ENCODE measurements around the gene KIF2C.

KIF2C gene

GRCh38 chr1:44798481-44799365 is 59.1 kb downstream of the KIF2C start:
- no peak overlapping the region for H3K4me3 ChIP-seq (IDR thresholded peaks at IDR 0.05; ENCODE audit: insufficient read depth, low read depth, low read length)
- H3K36me3 ChIP-seq (ENCODE audit: insufficient read depth) = no peaks in the 10 kb centered on the region
- H3K9ac ChIP-seq = peak overlapping the region; percentile 91; the same call in 1 of the 2 replicates
- H2AFZ ChIP-seq (ENCODE audit: low read depth) = peak overlapping the region; percentile 92
- peak overlapping the region; percentile 56 for H3K27ac ChIP-seq
- peaks cover 21% of the 10 kb centered on the region for H3K4me1 ChIP-seq (ENCODE audit: low read depth, poor library complexity, severe bottlenecking)
- peaks cover 12% of the 10 kb centered on the region for H3K79me2 ChIP-seq (ENCODE audit: insufficient read depth, low read depth)
- no peaks in the 10 kb centered on the region for H4K20me1 ChIP-seq (ENCODE audit: insufficient read depth)
- peak overlapping the region; percentile 31; the same call in 1 of the 2 replicates for H3K4me2 ChIP-seq
- H3K27me3 ChIP-seq (ENCODE audit: insufficient read depth, low read depth) = no peaks in the 10 kb centered on the region
- TF ChIP-seq CTCF (conservative IDR thresholded peaks at IDR 0.05; ENCODE audit: low read depth, low read length) = no peak

GRCh38 chr1:44799770-44800584 is 60.3 kb downstream of the KIF2C start, which contains the start of gene PLK3:
PLK3 (plus strand) TSS chr1:44800377; CDS start chr1:44800464, 87 bp downstream.
- H2AFZ ChIP-seq (ENCODE audit: low read depth) = peak within 1 kb of the TSS; percentile 92
- H3K9ac ChIP-seq = peak within 1 kb of the TSS; percentile 91
- TF ChIP-seq CTCF (conservative IDR thresholded peaks at IDR 0.05; ENCODE audit: low read depth, low read length) = peak; percentile 74
- peak within 1 kb of the TSS; percentile 86 for H3K4me2 ChIP-seq
- no peaks in the 10 kb centered on the region for H3K27me3 ChIP-seq (ENCODE audit: insufficient read depth, low read depth)
- peak within 1 kb of the TSS; percentile 27 for H3K4me3 ChIP-seq (IDR thresholded peaks at IDR 0.05; ENCODE audit: insufficient read depth, low read depth, low read length)
- H4K20me1 ChIP-seq (ENCODE audit: insufficient read depth) = no peaks in the 10 kb centered on the region
- H3K79me2 ChIP-seq (ENCODE audit: insufficient read depth, low read depth) = peaks cover 12% of the 10 kb centered on the region
- H3K4me1 ChIP-seq (ENCODE audit: low read depth, poor library complexity, severe bottlenecking) = peaks cover 21% of the 10 kb centered on the region
- no peaks in the 10 kb centered on the region for H3K36me3 ChIP-seq (ENCODE audit: insufficient read depth)
- H3K27ac ChIP-seq = peak within 1 kb of the TSS; percentile 56

GRCh38 chr1:44801491-44802305 is 62.1 kb downstream of the KIF2C start:
- peaks cover 12% of the 10 kb centered on the region for H3K79me2 ChIP-seq (ENCODE audit: insufficient read depth, low read depth)
- peak overlapping the region; percentile 2 for H3K4me3 ChIP-seq (IDR thresholded peaks at IDR 0.05; ENCODE audit: insufficient read depth, low read depth, low read length)
- H3K36me3 ChIP-seq (ENCODE audit: insufficient read depth) = no peaks in the 10 kb centered on the region
- no peak overlapping the region for H3K27ac ChIP-seq
- no peak for TF ChIP-seq CTCF (conservative IDR thresholded peaks at IDR 0.05; ENCODE audit: low read depth, low read length)
- H3K27me3 ChIP-seq (ENCODE audit: insufficient read depth, low read depth) = no peaks in the 10 kb centered on the region
- H3K4me2 ChIP-seq = peak overlapping the region; percentile 86; the same call in 1 of the 2 replicates
- H2AFZ ChIP-seq (ENCODE audit: low read depth) = no peak overlapping the region
- H3K9ac ChIP-seq = no peak overlapping the region
- peaks cover 28% of the 10 kb centered on the region for H3K4me1 ChIP-seq (ENCODE audit: low read depth, poor library complexity, severe bottlenecking)
- no peaks in the 10 kb centered on the region for H4K20me1 ChIP-seq (ENCODE audit: insufficient read depth)

Data from KMS-11 (cell line).